Measurements from ENCODE around the gene NR3C1.

NR3C1 gene

GRCh38 chr5:143249851-143250250 lies 153.6 kb downstream of the NR3C1 start:
- DNase-seq = no peak

GRCh38 chr5:143248822-143249579 lies 154.5 kb downstream of the NR3C1 start:
- no peak for DNase-seq

GRCh38 chr5:143248391-143248790 lies 155.1 kb downstream of the NR3C1 start:
- DNase-seq = no peak

GRCh38 chr5:143247134-143247815 lies 156.2 kb downstream of the NR3C1 start:
- no peak for DNase-seq

- no peak for DNase-seq
Observed at GRCh38 chr5:143245929-143246561, 157.4 kb downstream of the NR3C1 start.

GRCh38 chr5:143244990-143245389 lies 158.5 kb downstream of the NR3C1 start:
- DNase-seq = no peak

- DNase-seq = no peak
Observed at GRCh38 chr5:143244000-143244736, 159.3 kb downstream of the NR3C1 start.

- no peak for DNase-seq
Observed at GRCh38 chr5:143243103-143243502, 160.4 kb downstream of the NR3C1 start.

- DNase-seq = no peak
Observed at GRCh38 chr5:143241892-143242291, 161.6 kb downstream of the NR3C1 start.

- DNase-seq = no peak
Observed at GRCh38 chr5:143239882-143240518, 163.5 kb downstream of the NR3C1 start.

- no peak for DNase-seq
Observed at GRCh38 chr5:143238620-143239019, 164.9 kb downstream of the NR3C1 start.

GRCh38 chr5:143237664-143238063 lies 165.8 kb downstream of the NR3C1 start:
- no peak for DNase-seq

GRCh38 chr5:143236682-143237081 lies 166.8 kb downstream of the NR3C1 start:
- DNase-seq = no peak

GRCh38 chr5:143235423-143235822 lies 168.1 kb downstream of the NR3C1 start:
- DNase-seq = no peak

GRCh38 chr5:143234162-143234842 lies 169.2 kb downstream of the NR3C1 start:
- DNase-seq = no peak

- DNase-seq = no peak
Observed at GRCh38 chr5:143233031-143233430, 170.5 kb downstream of the NR3C1 start.

GRCh38 chr5:143231973-143232812 lies 171.3 kb downstream of the NR3C1 start:
- DNase-seq = no peak

- no peak for DNase-seq
Observed at GRCh38 chr5:143231416-143231815, 172.1 kb downstream of the NR3C1 start.

- DNase-seq = no peak
Observed at GRCh38 chr5:143230676-143230996, 172.8 kb downstream of the NR3C1 start.

GRCh38 chr5:143229896-143230675 lies 173.4 kb downstream of the NR3C1 start:
- no peak for DNase-seq
